ENCODE results near the gene APOBEC3G. TPM values are rescaled to one million over a fixed set of nuclear protein-coding genes. Genes with fewer than 3 reads are reported as not detected.

The APOBEC3G gene
- total and polyA plus RNA-seq, 2 experiments from 2014 or later: 2.1 to 3.3 TPM

- no peak overlapping the region for H3K4me2 ChIP-seq
- H2AFZ ChIP-seq: no peak overlapping the region
- H3K4me3 Mint-ChIP-seq: no peak overlapping the region
- DNase-seq (ENCODE audit: low spot score) (no peak), ATAC-seq (no peak)
- H3K27ac ChIP-seq (ENCODE audit: low read depth): no peak overlapping the region
- H3K36me3 ChIP-seq (ENCODE audit: insufficient read depth): no peaks in the 10 kb centered on the region
- no peaks in the 10 kb centered on the region for H3K9me2 ChIP-seq (ENCODE audit: insufficient read depth)
- no peaks in the 10 kb centered on the region for H3K27me3 ChIP-seq (ENCODE audit: insufficient read depth)
- H4K20me1 ChIP-seq (replicated peaks; ENCODE audit: insufficient read depth): no peaks in the 10 kb centered on the region
- H3K9me3 Mint-ChIP-seq: peaks cover 5% of the 10 kb centered on the region; the same call in 1 of the 3 replicates
- no peaks in the 10 kb centered on the region for H3F3A ChIP-seq (replicated peaks; ENCODE audit: low read depth)
- no peak overlapping the region for H3K4me3 ChIP-seq
- no peaks in the 10 kb centered on the region for H3K36me3 Mint-ChIP-seq (ENCODE audit: low read depth)
- H3K4me1 Mint-ChIP-seq: peaks cover 30% of the 10 kb centered on the region
- TF ChIP-seq, protein P1, sequence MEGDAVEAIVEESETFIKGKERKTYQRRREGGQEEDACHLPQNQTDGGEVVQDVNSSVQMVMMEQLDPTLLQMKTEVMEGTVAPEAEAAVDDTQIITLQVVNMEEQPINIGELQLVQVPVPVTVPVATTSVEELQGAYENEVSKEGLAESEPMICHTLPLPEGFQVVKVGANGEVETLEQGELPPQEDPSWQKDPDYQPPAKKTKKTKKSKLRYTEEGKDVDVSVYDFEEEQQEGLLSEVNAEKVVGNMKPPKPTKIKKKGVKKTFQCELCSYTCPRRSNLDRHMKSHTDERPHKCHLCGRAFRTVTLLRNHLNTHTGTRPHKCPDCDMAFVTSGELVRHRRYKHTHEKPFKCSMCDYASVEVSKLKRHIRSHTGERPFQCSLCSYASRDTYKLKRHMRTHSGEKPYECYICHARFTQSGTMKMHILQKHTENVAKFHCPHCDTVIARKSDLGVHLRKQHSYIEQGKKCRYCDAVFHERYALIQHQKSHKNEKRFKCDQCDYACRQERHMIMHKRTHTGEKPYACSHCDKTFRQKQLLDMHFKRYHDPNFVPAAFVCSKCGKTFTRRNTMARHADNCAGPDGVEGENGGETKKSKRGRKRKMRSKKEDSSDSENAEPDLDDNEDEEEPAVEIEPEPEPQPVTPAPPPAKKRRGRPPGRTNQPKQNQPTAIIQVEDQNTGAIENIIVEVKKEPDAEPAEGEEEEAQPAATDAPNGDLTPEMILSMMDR (conservative IDR thresholded peaks at IDR 0.05; ENCODE audit: low read depth in 2 of 2): peak in 1 of 2 experiments; percentile 34; a peak in 2 of 4 replicates
- TF ChIP-seq EZH2 (IDR thresholded peaks at IDR 0.05; ENCODE audit: low read depth, unreplicated experiment) (no peak), ZNF331 (CRISPR knock-in tag; IDR thresholded peaks at IDR 0.05; ENCODE audit: low read depth) (no peak), EZH2phosphoT487 (IDR thresholded peaks at IDR 0.05; ENCODE audit: unreplicated experiment) (no peak)
- TF ChIP-seq, protein P2, sequence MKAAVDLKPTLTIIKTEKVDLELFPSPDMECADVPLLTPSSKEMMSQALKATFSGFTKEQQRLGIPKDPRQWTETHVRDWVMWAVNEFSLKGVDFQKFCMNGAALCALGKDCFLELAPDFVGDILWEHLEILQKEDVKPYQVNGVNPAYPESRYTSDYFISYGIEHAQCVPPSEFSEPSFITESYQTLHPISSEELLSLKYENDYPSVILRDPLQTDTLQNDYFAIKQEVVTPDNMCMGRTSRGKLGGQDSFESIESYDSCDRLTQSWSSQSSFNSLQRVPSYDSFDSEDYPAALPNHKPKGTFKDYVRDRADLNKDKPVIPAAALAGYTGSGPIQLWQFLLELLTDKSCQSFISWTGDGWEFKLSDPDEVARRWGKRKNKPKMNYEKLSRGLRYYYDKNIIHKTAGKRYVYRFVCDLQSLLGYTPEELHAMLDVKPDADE (IDR thresholded peaks at IDR 0.05): no peak
- H3K27me3 Mint-ChIP-seq (ENCODE audit: insufficient read depth, low read depth, poor library complexity): peaks cover 18% of the 10 kb centered on the region
- H3K4me1 ChIP-seq (ENCODE audit: insufficient read depth): peaks cover 13% of the 10 kb centered on the region
- no peaks in the 10 kb centered on the region for H3K79me2 ChIP-seq (replicated peaks; ENCODE audit: insufficient read depth)
- no peak overlapping the region for H3K27ac Mint-ChIP-seq
Observed at GRCh38 chr22:39132871-39133524, 55.9 kb downstream of the APOBEC3G start.

DNA sequence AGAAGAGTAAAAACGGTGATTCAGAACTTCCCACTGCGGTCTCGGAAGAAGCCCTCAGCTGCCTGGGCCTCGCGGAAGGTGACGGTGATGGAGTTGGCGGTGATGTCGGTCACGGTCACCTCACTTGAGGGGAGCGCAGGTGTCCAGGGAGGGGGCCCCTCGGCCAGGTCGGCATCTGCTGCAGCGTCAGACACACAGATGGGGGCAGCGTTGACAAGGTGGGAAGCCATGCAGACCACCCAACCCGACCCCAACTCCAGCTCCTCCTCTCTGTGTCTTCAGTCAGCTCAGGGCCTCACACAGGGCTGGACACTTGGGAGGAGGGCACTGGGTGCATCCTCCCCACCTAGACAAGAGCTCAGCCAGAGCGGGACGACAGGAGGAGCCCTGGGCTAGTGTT is 56.8 kb downstream of the APOBEC3G start:
- peaks cover 34% of the 10 kb centered on the region for H3K4me1 Mint-ChIP-seq

More for the DNA sequence above, 56.8 kb downstream of the APOBEC3G start:
- Mint-ChIP-seq H3K4me3 (no peak overlapping the region), H3K27me3 (ENCODE audit: insufficient read depth, low read depth, poor library complexity) (peaks cover 19% of the 10 kb centered on the region), H3K36me3 (ENCODE audit: low read depth) (no peaks in the 10 kb centered on the region), H3K27ac (no peak overlapping the region), H3K9me3 (peaks cover 2% of the 10 kb centered on the region; the same call in 1 of the 3 replicates)
- no peak for ATAC-seq
- Histone ChIP-seq H3F3A (replicated peaks; ENCODE audit: low read depth) (no peaks in the 10 kb centered on the region), H3K27me3 (ENCODE audit: insufficient read depth) (no peaks in the 10 kb centered on the region), H3K36me3 (ENCODE audit: insufficient read depth) (no peaks in the 10 kb centered on the region), H3K27ac (ENCODE audit: low read depth) (no peak overlapping the region), H2AFZ (no peak overlapping the region), H4K20me1 (replicated peaks; ENCODE audit: insufficient read depth) (no peaks in the 10 kb centered on the region), H3K79me2 (replicated peaks; ENCODE audit: insufficient read depth) (no peaks in the 10 kb centered on the region), H3K9me2 (ENCODE audit: insufficient read depth) (no peaks in the 10 kb centered on the region), H3K4me1 (ENCODE audit: insufficient read depth) (peaks cover 13% of the 10 kb centered on the region), H3K4me3 (no peak overlapping the region), H3K4me2 (no peak overlapping the region)
- DNase-seq (ENCODE audit: low spot score): no peak
- TF ChIP-seq, protein P3, sequence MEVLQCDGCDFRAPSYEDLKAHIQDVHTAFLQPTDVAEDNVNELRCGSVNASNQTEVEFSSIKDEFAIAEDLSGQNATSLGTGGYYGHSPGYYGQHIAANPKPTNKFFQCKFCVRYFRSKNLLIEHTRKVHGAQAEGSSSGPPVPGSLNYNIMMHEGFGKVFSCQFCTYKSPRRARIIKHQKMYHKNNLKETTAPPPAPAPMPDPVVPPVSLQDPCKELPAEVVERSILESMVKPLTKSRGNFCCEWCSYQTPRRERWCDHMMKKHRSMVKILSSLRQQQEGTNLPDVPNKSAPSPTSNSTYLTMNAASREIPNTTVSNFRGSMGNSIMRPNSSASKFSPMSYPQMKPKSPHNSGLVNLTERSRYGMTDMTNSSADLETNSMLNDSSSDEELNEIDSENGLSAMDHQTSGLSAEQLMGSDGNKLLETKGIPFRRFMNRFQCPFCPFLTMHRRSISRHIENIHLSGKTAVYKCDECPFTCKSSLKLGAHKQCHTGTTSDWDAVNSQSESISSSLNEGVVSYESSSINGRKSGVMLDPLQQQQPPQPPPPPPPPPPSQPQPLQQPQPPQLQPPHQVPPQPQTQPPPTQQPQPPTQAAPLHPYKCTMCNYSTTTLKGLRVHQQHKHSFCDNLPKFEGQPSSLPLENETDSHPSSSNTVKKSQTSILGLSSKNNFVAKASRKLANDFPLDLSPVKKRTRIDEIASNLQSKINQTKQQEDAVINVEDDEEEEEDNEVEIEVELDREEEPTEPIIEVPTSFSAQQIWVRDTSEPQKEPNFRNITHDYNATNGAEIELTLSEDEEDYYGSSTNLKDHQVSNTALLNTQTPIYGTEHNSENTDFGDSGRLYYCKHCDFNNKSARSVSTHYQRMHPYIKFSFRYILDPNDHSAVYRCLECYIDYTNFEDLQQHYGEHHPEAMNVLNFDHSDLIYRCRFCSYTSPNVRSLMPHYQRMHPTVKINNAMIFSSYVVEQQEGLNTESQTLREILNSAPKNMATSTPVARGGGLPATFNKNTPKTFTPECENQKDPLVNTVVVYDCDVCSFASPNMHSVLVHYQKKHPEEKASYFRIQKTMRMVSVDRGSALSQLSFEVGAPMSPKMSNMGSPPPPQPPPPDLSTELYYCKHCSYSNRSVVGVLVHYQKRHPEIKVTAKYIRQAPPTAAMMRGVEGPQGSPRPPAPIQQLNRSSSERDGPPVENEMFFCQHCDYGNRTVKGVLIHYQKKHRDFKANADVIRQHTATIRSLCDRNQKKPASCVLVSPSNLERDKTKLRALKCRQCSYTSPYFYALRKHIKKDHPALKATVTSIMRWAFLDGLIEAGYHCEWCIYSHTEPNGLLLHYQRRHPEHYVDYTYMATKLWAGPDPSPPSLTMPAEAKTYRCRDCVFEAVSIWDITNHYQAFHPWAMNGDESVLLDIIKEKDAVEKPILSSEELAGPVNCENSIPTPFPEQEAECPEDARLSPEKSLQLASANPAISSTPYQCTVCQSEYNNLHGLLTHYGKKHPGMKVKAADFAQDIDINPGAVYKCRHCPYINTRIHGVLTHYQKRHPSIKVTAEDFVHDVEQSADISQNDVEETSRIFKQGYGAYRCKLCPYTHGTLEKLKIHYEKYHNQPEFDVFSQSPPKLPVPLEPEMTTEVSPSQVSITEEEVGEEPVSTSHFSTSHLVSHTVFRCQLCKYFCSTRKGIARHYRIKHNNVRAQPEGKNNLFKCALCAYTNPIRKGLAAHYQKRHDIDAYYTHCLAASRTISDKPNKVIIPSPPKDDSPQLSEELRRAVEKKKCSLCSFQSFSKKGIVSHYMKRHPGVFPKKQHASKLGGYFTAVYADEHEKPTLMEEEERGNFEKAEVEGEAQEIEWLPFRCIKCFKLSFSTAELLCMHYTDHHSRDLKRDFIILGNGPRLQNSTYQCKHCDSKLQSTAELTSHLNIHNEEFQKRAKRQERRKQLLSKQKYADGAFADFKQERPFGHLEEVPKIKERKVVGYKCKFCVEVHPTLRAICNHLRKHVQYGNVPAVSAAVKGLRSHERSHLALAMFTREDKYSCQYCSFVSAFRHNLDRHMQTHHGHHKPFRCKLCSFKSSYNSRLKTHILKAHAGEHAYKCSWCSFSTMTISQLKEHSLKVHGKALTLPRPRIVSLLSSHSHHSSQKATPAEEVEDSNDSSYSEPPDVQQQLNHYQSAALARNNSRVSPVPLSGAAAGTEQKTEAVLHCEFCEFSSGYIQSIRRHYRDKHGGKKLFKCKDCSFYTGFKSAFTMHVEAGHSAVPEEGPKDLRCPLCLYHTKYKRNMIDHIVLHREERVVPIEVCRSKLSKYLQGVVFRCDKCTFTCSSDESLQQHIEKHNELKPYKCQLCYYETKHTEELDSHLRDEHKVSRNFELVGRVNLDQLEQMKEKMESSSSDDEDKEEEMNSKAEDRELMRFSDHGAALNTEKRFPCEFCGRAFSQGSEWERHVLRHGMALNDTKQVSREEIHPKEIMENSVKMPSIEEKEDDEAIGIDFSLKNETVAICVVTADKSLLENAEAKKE (CRISPR knock-in tag; IDR thresholded peaks at IDR 0.05): no peak
- TF ChIP-seq, protein P1 (conservative IDR thresholded peaks at IDR 0.05; ENCODE audit: low read depth in 2 of 2): 0 out of 4 replicates have a peak, but pooled peaks of 1 of the 2 experiments have one; percentile 4
